PC-9 (cell line): ENCODE measurements around the gene ELMO1.

Source experiments
- EZH2 ChIP-seq: fragments of 200-600 bp; sonication (generic); IDR thresholded peaks from 2 replicates; pipeline ENCODE4 v1.8.0; 2017; ENCODE audit warnings: antibody characterized with exemption, low read depth
- TF ChIP-seq, protein P1 (sequence below): fragments of 200-600 bp; sonication (generic); conservative IDR thresholded peaks from 2 replicates; pipeline ENCODE4 v1.6.1; 2017; ENCODE audit warnings: mixed run types, antibody characterized with exemption, mild to moderate bottlenecking, moderate library complexity

DNA sequence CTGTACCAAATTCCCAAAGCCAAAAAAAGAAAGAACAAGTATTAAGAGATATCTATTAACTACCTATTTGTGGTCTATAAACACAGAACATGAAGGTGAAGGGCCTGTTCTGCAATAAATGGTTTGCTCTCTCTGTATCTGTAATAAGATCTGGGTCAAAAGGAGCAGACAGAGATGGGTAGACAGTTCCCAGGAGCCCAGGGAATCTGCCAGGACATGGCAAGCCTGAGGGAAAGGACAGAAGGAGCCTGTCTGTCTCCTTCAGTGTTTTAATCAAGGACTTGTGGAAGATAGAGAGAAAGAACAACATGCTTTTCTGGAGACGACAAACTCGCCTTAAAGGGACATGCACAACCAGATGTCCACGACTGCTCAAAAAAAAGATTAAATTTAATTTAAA is 165.7 kb downstream of the ELMO1 start:
- TF ChIP-seq, protein P1, sequence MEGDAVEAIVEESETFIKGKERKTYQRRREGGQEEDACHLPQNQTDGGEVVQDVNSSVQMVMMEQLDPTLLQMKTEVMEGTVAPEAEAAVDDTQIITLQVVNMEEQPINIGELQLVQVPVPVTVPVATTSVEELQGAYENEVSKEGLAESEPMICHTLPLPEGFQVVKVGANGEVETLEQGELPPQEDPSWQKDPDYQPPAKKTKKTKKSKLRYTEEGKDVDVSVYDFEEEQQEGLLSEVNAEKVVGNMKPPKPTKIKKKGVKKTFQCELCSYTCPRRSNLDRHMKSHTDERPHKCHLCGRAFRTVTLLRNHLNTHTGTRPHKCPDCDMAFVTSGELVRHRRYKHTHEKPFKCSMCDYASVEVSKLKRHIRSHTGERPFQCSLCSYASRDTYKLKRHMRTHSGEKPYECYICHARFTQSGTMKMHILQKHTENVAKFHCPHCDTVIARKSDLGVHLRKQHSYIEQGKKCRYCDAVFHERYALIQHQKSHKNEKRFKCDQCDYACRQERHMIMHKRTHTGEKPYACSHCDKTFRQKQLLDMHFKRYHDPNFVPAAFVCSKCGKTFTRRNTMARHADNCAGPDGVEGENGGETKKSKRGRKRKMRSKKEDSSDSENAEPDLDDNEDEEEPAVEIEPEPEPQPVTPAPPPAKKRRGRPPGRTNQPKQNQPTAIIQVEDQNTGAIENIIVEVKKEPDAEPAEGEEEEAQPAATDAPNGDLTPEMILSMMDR: no peak
- no peak for TF ChIP-seq EZH2
